Inferior parietal cortex (tissue), 1 donor: ENCODE data around the gene OR5AK2.
"Not testable (repeated sequence)": the region's sequence is repeated elsewhere in the genome, so short reads cannot be mapped to it uniquely, and the experiment has no call there.

Experiments used
- DNase-seq: peaks from one replicate; pipeline ENCODE4 v3.0.0-alpha.2; 2016; ENCODE audit errors: extremely low spot score

The OR5AK2 gene, protein sequence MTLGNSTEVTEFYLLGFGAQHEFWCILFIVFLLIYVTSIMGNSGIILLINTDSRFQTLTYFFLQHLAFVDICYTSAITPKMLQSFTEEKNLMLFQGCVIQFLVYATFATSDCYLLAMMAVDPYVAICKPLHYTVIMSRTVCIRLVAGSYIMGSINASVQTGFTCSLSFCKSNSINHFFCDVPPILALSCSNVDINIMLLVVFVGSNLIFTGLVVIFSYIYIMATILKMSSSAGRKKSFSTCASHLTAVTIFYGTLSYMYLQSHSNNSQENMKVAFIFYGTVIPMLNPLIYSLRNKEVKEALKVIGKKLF

DNA sequence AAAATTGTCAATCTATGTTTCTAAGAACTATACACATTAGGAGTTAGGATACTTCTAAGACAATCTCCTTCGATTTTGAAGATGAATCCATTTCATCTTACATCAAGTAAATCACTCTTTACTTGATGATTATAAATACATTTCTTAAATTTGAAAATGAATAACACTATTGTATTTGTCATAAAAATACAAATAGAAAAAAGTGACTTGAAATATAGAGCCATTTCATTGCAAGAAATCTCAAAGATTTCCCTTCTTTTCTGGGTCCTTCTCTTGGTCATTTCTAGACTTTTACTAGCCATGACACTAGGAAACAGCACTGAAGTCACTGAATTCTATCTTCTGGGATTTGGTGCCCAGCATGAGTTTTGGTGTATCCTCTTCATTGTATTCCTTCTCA is at the start of gene OR5AK2:
TSS of gene OR5AK2 (plus strand) at position 301 of the 400 bp plus-strand sequence. CDS start at position 301, 0 bp downstream.
- no peak for DNase-seq

DNA sequence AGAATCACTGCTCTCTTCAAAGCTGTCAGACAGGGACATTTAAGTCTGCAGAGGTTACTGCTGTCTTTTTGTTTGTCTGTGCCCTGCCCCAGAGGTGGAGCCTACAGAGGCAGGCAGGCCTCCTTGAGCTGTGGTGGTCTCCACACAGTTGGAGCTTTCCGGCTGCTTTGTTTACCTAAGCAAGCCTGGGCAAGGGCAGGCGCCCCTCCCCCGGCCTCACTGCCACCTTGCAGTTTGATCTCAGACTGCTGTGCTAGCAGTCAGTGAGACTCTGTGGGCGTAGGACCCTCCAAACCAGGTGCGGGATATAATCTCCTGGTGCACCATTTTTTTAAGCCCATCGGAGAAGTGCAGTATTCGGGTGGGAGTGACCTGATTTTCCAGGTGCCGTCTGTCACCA is 43.2 kb upstream of the OR5AK2 start:
- not testable (repeated sequence) for DNase-seq

DNA sequence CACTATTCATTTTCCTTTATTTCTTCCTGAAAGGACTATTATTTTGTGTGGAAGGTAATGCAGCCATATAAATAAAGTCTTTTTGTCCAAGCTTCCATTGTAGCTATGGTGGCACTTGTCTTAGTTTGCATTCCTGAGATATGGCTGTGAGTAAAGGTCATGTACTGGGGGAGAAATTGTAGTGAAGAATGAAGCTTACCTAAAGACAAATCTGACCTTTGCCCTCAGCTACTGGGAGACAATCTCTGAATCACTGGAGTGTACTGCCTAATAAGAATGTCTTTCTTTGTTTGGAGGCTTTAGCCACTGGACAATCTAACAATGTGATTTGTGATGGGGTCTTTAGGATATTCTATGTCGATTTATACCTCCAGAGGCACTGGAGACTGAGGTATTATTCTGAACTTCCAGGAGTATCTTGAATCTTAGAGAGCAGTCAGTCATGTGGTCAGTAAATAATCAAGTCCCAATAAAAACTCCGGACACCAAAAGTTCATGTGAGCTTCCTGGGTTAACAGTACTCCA is 39.7 kb upstream of the OR5AK2 start:
- DNase-seq, result no peak

DNA sequence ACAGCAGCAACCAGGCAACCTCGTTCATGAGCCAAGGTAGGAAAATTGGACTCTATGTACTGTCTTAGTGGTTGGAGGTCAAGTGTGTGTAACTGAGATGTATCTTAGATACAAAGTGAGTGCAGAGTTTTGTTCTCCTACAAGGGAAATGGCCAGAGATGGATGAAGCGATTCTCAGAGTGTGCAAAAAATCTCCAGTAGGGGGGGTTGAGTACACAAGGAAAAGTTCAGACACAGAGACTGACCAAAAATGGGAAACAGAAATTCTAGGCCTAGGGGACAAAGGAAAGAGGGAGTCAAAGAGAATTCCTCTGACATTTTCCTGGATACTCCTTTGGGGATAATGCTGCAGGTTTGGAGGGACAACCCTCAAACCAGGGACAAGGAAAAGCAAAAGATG is 38.2 kb upstream of the OR5AK2 start:
- no peak for DNase-seq

DNA sequence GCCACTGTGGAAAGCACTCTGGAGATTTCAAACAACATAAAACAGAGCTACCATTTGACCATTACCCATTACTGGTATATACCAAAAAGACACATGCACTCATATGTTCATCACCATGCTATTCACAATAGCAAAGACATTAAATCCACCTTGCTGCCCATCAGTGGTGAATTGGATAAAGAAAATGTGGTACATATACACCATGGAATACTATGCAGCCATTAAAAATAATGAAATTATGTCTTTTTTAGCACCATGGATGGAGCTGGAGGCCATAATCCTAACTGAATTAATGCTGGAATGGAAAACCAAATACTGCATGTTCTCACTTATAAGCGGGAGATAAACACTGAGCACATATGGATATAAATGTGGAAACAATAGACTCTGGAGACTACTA is 34.8 kb upstream of the OR5AK2 start:
- not testable (repeated sequence) for DNase-seq

DNA sequence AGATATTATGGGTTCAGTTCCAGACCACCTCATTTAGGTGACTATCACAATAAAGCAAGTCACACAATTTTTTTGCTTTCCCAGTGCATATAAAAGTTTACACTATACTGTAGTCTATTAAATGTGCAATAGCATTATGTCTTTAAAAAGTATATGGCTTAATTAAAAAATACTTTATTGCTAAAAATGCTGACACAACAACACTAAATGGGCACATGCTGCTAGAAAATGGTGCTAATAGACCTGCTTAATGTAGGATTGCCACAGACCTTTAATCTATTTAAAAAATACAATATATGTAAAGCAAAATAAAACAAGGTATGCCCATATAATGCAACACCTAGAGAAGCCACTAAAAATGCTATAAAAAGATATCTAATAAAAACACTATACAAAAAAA is 27.1 kb upstream of the OR5AK2 start:
- DNase-seq, result no peak

DNA sequence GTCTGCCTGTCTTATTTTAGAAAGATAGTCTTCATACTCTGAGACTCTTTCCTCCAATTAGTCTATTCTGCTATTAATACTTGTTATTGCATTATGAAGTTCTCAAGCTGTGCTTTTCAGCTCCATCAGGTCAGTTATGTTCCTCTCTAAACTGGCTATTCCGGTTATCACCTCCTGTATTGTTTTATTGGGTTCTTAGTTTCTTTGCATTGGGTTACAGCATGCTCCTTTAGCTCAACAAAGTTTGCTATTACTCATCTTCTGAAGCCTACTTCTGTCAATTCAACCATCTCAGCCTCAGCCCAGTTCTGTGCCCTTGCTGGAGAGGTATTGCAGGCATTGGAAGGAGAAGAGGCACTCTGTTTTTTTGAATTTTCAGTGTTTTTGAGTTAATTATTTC is 21.0 kb upstream of the OR5AK2 start:
- no peak for DNase-seq

DNA sequence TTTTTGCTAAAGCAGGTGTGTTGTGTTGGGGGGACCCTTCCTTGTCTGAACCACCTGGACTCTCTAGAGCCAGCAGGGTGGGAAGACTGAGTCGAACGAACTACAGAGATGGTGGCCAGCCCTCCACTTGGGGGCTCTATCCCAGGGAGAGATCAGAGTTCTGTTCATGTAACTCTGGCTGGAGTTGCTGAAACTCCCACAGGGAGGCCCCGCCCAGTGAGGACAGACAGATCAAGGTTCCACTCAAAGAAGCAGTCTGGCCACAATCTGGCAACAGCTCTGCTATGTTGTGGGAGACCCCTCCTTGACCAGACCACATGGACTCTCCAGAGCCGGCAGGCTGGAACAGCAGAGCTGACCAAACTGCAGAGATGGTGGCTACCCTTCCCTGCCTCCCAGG is 20.2 kb upstream of the OR5AK2 start:
- no peak for DNase-seq

DNA sequence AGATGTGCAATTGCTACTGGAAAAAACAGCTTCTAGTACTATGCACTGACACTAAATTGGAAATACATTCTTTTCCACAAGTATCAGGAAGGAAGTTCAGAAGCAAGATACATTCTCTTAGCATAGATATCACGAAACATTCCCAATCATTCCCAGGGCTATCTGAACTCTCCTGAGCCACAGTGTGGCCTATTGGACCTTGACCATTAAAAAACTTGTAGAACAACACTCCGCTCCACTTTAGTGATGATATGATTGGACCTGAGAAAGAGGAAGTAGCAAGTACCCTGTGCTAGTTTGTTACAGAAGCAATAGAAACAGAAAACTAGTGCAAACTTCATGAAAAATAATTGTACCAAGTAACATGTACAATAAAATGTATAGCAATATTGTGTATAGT is 11.4 kb upstream of the OR5AK2 start:
- no peak for DNase-seq

DNA sequence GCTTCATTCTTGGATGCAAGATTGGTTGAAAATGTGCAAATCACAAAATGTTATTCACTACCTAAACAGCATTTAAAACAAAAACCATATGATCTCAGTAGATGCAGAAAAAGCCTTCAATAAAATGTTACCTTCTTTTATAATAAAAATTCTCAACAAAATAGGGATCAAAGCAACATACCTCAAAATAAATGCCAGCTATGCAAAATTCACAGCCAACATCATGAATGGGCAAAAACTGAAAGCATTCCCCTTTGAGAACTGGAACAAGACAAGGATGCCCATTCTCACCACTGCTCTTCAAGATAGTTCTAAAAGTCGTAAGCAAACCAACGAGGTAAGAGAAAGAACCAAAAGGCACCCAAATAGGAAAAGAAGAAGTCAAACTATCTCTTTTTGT is 2.0 kb downstream of the OR5AK2 start:
- no peak for DNase-seq

DNA sequence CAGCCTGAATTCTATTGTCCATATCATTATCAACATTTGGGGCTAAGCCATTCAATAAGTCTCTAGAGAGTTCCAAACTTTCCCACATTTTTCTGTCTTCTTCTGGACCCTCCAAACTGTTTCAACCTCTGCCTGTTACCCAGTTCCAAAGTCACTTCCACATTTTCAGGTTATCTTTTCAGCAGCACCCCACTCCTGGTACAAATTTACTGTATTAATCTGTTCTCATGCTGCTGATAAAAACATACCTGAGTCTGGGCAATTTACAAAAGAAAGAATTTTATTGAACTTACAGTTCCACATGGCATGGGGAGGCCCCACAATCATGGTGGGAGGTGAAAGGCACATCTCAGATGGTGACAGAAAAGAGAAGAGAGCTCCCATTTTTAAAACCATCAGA is 5.8 kb downstream of the OR5AK2 start:
- no peak for DNase-seq

DNA sequence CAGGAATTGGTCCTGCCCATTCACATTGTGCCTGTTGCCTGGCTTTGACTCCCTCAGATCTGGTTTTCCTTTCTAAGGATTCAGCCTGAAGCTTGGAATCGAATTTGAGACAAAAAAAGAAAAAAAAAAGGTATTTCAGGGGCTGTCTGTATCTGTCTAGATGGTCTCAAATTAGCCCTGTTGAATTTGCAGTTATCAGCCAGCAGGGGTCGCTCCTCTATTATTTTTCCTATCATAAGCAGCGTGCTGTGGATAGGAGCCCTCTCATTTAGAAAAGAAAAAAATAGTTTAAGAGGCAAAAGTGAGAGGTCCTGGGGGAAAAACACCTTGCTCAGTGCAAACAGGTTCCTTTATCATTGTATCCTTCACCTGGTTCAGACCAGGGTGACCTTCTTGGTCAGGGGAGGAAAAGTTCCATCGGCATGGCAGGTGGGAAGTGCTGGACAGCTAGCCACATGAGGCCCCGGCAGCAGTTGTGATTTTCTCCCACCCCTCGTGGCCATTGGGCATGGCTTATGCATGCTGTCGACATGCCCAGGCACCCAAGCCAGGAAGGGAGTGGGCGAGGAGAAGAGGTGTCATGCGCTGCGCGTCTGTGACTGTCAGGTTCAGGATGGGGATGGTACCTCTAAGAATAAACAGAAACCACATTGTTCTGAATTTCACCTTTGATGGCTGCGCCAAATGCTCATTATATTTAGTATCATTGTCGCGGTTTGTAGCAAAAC is 13.1 kb downstream of the OR5AK2 start:
- DNase-seq, result no peak

DNA sequence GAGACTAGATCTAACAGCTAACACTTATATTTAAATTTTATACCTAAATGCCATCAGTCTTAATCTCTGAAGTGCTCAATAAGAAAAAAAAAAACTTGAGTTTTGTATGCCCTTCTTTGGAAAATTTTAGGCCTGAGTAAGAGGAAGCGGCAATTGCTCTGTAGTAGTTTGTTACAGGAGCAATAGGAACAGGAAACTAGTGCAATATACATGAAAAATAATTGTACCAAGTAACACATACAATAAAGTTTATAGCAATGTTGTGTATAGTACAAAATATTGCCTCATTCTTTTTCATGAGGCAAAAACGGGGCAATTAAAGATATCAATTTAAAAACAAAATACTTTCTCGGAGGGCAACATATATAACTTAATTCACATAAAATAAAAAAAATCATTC is 19.7 kb downstream of the OR5AK2 start:
- no peak for DNase-seq

DNA sequence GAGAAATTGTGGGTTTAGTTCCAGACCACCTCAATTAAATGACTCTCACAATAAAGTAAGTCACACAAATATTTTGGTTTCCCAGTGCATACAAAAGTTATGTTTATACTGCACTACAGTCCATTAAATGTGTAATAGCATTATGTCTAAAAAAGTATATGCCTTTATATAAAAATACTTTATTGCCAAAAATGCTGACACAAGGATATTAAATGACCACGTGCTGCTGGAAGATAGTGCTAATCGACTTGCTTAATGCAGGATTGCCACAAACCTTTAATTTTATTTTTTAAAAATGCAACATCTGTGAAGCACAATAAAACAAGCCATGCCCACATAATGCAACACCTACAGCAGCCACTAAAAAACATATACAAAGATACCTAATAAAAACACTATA is 27.0 kb downstream of the OR5AK2 start:
- no peak for DNase-seq

DNA sequence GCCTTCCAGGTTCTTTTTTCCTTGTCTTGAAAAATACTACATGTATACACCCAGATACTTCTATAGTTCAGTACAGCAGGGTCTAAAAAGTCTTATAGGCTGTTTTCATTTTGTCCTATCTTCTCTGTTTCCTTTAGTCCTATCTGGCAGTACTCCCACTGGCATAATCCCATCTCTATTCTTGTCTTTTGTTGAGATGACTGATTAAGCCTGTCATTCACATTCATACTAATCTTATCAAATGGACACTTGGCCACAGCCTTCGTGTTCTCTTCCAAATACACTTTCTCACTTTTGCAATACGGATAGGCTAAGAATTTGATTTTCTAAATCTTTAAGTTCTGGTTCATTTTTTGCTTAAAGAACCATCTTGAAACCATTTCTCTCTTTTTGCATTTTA is 42.8 kb downstream of the OR5AK2 start:
- DNase-seq, result no peak
